Putamen (tissue), 1 donor: ENCODE results near the gene RAB26.
"Not testable (repeated sequence)": the region's sequence is repeated elsewhere in the genome, so short reads cannot be mapped to it uniquely, and the experiment has no call there.

Experiments used
- DNase-seq: peaks from one replicate; pipeline ENCODE4 v3.0.0-alpha.2; 2016; ENCODE audit warnings: low spot score

The RAB26 gene, protein sequence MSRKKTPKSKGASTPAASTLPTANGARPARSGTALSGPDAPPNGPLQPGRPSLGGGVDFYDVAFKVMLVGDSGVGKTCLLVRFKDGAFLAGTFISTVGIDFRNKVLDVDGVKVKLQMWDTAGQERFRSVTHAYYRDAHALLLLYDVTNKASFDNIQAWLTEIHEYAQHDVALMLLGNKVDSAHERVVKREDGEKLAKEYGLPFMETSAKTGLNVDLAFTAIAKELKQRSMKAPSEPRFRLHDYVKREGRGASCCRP

DNA sequence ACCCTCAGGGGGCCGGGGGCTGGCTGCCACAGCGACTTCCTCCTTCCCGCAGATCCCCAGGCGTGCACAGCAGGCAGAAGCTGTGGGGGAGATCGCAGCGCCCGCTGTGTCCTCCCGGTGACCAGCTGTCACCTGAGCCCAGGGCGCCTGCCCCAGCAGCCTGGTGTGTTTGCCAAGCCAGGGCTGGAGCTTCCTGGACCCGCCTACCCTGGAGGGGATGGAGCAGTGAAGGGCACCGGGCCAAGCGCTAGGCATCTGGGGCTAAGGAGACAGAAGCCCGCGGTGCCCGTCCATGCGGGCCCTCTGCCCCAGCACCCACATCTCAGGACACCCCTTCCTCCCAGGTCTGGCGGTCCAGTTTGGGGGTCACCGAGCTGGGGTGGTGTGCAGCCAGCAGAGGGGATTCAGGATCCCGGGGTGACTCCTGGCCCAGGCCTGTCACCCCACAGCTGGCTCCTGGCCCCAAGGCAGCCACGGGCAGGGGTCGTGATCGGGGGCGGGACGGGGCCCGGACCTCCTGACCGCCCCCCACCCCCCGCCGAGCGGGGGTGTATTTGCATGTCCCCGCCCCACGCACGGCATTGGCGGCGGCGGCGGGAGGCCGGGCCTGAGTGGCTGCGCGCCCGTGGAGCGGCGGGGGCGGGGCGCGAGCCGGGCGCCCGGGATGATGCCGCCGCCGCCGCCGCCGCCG is at the start of gene RAB26:
TSS of gene RAB26 (plus strand) at position 645 of the 691 bp plus-strand sequence. CDS start 159 bp downstream, outside the sequence.
- peak; percentile 71 for DNase-seq

DNA sequence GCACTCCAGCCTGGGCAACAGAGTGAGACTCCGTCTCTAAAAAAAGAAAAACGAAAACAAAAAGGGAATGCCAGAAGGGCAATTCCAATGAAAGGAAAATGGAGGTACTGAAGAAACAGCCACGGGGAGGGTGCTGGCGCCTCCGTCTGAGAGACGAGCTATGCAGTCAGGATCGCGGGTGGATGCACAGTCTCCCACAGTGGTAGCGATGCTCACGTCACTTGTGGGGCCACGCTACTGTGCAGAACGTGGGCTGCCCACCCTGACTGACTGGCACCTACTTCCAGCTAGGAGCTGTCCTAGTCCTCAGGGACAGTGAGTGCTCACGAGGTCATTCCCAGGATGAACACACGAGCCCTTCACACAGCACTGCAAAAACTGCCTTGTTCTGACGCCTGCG is 46.8 kb upstream of the RAB26 start:
- not testable (repeated sequence) for DNase-seq

DNA sequence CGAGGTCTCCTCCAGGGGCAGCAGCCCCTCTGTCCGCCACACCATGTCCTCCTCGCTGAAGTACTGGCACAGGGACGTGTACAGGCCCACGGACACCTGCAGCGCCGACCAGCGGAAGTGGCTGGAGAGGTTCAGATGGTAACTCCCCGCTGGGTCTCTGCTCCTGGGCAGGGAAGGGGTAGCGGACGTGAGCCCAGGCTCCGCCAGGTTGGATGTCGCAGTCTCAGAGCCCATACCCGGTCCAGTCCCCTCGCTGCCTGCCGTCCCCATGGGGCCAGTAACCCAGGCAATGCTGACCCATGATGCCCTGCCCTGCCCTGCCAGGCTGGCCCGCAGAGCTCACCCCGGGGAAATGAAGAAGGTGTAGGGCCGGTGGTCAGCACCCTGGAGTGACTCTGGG is 46.0 kb upstream of the RAB26 start:
- no peak for DNase-seq

DNA sequence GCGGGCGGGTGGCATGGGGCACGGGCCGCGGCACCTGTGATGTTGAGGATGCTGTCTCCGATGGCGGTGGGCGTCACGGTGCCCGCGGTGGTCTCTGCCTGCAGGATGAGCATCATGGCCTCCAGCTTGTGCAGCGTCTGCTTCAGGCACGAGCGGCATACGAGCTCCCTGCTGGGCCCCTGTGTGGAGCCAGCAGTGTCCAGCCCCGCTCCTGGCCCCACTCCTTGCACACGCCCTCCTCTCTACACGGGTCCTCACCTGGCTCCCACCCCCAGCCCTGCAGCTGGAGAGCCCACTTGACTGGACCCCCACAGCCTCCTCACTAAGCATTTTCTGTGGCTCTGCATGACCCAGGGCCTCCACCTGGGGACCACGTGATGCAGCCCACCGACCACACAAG is 44.0 kb upstream of the RAB26 start:
- DNase-seq: not testable (repeated sequence)

DNA sequence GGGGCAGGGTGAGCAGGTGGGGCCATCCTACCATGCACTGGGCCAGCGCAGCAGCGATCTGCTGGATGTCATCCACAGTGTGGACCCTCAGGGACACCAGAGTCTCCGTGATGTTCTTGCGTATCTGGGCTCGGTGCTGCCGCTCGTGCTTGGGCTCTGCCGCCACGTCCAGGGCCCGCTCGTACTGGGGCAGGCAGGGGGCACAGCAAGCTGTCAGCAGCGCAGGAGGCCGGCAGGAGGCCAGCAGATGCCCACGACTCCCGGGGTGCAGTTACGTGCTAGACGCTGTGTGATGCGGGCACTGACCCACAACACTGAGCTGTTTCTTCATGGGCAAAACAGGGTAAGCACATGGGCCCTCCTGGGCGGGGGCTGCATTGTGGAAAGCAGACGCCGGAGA is 43.1 kb upstream of the RAB26 start:
- not testable (repeated sequence) for DNase-seq

- not testable (repeated sequence) for DNase-seq
Observed at GRCh38 chr16:2105769-2106168, 42.7 kb upstream of the RAB26 start.

DNA sequence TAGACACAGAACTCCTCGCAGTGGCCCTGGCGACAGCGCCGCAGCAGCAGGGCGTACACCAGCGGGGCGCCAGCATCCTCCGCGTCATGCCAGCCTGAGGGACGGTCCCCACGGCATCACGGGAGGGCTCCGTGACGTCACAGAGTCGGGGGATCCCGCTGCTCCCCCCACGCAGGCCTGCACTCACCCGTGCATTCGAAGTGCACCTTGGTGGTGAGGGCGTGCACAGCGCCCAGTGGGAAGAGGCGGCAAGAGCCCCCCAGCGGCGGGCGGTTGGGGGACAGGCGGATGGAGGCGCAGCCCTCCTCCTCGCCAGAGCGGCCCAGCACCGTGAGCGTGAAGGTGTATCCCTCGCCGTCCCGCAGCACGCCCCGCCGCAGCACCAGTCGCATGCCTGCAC is 42.2 kb upstream of the RAB26 start:
- DNase-seq: not testable (repeated sequence)

GRCh38 chr16:2107121-2107790 is 41.2 kb upstream of the RAB26 start:
- not testable (repeated sequence) for DNase-seq

DNA sequence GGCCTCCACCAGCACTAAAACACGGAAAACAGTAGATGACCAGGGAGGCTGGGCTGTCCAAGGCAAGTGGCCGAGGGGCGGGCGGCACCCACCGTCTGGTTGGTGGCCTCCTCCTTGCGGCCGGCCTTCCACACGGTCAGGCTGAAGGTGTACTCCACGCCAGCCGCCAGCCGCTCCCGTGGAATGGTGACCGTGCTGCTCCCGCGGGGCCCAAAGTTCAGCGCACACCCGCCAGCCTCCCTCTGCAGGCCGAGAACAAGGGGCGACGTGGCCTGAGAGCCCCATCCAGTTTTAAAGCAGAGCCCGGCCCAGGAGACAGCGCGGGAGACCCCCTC is 40.7 kb upstream of the RAB26 start:
- DNase-seq: not testable (repeated sequence)

GRCh38 chr16:2108446-2109270 is 39.8 kb upstream of the RAB26 start:
- DNase-seq: not testable (repeated sequence)

DNA sequence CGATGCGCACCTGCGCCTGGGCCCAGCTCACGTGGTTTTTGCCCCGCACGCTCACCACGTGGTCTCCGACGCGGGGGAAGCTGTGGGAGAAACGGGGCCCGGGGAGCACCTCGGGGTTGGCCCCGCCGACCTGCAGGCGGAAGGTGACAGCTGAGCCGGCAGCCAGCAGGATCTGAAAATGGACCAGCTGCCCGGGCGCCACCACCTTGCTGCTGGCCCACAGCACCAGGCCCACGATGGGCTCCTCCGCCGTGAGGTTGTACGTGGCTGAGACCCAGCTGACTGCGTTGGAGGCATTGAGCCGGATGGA is 39.2 kb upstream of the RAB26 start:
- not testable (repeated sequence) for DNase-seq

DNA sequence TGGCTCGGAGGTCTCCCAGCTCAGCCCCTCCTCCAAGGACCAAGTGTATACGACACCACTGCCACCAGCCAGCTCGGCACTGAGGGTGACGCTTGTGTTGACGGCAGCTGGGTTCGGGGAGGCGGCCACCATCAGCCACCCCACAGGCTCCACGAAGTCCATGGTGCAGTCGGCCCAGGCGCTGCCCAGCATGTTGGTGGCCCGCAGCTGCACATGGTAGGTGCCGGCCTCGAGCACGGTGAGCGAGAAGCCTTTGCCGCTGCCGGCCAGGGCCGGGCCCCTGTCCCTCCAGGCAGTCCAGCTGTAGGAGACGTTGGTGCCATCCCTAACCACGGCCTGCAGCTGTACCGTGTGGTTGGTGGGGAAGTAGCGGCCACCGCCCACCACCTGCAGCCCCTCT is 38.6 kb upstream of the RAB26 start:
- not testable (repeated sequence) for DNase-seq

GRCh38 chr16:2110332-2111008 is 38.0 kb upstream of the RAB26 start:
- DNase-seq: not testable (repeated sequence)

- not testable (repeated sequence) for DNase-seq
Observed at GRCh38 chr16:2111009-2111353, 37.4 kb upstream of the RAB26 start.

- DNase-seq: not testable (repeated sequence)
Observed at GRCh38 chr16:2111412-2112335, 36.8 kb upstream of the RAB26 start.

- not testable (repeated sequence) for DNase-seq
Observed at GRCh38 chr16:2112539-2113106, 35.8 kb upstream of the RAB26 start.

DNA sequence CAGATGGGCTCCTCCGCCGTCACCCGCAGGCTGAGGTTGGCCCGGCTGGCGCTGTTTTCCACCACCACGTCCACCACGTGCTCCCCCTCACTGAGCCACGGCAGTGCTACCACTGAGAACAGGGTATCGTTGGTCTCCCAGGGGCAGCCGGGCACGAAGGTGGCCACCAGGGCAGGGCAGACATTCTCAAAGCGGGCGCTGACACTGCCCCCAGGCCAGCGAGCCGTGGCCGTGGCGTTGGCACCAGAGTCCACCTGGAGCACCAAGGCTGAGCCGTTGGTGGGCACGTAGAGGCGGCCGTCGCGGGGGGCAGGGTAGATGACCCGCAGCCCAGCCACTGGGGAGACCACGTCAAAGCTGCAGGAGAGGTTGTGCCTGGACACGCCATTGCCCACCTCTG is 34.2 kb upstream of the RAB26 start:
- not testable (repeated sequence) for DNase-seq

DNA sequence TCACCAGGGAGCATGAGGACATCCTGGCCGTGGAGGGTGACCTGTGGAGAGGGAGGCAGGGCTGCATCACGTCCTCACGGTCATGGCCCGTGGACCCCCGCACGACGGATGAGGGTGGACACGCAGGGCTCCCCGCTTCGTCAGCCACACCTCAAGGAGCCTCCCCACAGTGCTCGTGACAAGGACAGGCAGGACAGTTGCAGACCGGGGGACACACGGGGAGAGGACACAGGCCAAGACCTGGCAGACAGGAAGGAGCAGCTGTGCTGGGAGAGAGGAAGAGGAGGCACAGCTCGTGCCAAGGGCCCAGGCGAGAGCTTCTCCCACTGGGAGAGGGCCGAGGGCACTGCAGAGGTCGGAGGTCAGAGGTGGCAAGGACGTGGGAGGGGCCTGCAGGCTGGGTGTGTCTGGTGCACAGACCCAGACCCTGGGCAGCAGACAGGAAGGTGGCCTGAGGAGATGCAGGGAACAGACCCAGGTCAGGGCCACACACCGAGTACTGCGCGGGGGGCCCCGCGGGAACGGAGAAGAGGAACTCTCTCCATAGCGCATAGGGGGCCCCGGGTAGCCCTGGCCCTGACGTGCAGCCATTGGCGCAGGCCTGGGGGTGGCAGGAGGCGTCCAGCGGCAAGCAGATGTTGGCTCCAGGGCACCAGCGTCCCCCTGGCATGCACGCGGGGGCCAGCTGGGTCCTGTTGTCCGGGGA is 33.4 kb upstream of the RAB26 start:
- not testable (repeated sequence) for DNase-seq

- DNase-seq: no peak
Observed at GRCh38 chr16:2115591-2115973, 32.8 kb upstream of the RAB26 start.

DNA sequence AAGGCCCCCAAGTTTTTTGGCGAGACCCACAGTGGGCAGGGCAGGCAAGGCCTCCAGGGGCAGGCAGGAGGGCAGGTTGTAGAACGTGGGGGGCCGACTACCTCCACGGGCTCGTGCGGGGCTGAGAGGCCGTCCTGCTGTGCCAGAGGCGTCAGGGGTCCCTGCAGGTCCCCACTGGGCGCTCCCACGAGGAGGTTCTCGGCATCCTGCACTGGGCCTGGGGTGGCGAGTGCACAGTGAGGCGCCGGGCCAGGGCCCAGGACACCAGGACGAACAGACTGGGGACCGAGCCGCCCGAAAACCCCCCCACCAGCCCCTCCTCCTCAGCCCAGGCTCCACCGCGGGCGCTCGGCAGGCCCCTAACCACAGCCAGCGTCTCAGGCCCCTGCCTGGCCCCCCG is 32.0 kb upstream of the RAB26 start:
- not testable (repeated sequence) for DNase-seq
